GM19438 (cell line): ENCODE measurements around the gene SMC1B.
A peak's percentile ranks its signal among the peaks of the same experiment; 100 is the strongest.
"Not testable (repeated sequence)": the region's sequence is repeated elsewhere in the genome, so short reads cannot be mapped to it uniquely, and the experiment has no call there.

Experiments used
- ATAC-seq: cut with Tn5 transposase; IDR thresholded peaks from one replicate; pipeline ENCODE4 v1.9.1; 2021; ENCODE audit warnings: low read depth; ENCODE audit not compliant: unreplicated experiment

The SMC1B gene

DNA sequence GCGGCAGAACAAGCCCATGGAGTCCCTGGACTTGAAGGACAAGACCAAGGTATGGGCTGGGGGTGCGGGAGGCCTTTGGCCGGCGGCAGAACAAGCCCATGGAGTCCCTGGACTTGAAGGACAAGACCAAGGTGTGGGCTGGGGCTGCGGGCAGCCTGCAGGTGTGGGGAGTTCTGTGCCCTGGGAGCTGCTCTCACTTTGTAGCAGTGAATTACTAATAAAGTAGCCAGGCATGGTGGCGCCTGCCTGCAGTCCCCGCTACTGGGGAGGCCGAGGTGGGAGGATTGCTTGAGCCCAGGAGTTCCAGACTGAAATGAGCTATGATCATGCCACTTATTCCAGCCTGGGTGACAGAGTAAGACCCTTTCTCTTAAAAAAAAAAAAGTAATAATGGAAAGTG is 85.1 kb downstream of the SMC1B start:
- ATAC-seq: not testable (repeated sequence)

DNA sequence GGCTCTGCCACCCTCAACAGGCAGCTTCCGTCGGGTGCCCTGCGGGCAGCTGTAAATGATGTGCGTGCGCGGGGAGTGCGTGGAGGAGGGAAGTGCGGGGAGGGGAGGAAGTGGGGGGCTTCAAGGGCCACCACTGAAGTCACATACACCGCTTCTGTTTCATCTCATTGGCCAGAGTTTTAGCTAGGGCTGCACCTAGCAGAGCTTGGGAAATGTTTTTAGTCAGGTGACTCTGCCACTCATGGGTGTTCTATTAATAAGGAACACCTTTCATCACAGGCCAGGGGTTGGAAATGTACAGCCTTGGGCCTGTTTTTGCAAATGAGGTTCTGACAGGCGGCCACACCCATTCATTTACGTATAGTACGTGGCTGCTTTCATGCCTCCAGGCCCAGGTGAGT is 89.1 kb downstream of the SMC1B start:
- no peak for ATAC-seq

DNA sequence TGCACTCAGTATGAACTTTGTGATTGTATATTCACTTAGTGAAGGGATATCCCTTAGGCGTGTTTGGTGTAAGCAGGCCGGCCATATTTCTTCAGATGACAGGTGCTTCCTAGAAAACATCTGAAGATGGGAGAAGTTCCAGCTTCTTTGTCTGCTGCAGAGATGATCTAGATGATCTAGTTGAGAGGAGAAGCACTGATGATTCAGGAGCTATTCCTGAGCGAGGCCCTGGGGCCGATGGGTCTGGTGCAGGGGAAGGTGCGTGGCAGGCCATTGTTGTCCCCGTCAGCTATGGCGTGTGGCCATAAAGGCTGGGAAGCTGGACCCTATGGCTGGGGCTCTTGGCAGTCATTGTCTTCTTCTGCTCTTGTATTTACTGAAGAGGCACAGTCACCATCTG is 89.7 kb downstream of the SMC1B start:
- no peak for ATAC-seq

DNA sequence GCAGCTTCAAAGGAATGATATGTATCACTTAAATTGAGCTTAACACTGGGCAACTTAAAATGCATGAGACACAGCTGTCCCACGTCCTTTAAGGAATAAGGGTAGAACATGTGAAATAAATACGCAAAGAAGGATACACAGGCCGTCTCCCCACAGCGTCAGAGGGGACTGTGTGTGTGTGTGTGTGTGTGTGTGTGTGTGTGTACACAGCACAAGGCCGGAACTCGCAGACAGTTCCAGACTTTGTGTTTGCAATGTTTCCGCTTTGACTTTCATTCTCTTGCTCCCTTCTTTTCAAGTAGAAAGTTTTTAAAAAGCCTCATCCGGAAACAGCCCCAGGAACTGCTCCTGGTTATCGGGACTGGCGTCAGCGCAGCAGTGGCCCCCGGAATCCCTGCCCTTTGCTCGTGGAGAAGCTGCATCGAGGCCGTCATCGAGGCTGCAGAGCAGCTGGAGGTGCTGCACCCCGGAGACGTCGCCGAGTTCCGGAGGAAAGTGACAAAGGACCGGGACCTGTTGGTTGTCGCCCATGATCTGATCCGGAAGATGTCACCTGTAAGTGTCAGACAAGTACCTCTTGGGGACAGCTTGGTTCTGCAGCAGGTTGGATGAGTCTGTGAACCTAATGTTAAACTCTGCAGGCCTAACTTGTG is 90.4 kb downstream of the SMC1B start:
- no peak for ATAC-seq

DNA sequence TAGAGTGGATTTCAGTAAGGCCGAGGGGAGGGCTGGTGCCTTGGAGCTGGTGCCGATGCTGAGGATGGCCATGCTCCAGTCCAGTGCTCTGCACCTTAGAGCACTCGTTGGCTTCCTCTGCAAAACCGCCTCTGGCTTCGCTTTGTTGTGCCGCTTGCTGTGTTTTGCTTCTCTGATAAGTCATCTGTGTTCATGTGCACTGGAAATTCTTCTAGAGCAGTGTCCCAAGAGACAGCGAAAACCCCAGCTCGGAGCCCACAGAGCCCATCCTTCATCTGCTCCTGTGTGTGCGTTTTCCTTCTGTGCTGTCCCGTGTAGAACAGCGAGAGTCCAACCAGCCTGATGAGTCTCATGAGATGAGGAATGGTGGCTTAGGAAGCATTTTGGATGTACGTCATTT is 91.6 kb downstream of the SMC1B start:
- no peak for ATAC-seq

DNA sequence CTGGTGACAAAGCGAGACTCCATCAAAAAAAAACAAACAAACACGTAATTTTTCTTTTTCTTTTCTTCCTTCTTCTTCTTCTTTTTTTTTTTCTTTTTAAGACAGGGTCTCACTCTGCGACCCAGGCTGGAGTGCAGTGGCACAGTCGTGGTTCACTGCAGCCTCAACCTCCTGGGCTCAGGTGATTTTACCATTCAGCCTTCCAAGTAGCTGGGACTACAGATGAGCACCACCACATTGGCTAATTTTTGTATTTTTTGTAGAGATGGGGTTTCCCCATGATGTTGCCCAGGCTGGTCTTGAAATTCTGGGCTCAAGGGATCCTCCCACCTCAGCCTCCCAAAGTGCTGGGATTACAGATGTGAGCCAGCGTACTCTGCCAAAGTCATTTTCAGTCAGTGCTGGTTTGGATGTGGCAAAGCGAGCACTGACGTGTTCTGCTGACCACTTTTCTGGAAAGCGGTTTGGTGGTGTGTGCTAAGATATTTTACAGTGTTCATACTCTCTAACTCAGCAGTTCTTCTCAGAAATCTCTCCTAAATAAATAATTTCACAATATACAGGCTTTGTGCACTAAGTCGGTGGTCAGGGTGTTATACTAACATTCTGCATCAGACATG is 92.9 kb downstream of the SMC1B start:
- ATAC-seq: no peak

DNA sequence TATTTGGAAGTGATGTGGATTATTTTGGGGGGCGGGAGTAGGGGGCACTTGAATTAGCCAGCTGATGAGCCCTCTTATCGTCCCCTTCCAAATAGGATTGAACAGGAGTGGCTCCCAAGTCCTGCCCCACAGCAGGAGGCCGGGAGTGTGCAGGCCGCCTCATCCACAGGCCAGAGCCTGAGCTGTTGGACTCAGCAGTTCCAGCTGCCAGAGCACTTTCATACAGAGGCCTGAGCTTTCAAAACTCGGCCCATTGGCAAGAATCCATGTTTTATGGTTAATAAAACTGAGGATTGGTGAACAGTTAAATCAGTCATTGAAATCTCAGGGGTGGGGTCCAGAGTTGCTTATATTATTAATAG is 94.1 kb downstream of the SMC1B start:
- no peak for ATAC-seq

DNA sequence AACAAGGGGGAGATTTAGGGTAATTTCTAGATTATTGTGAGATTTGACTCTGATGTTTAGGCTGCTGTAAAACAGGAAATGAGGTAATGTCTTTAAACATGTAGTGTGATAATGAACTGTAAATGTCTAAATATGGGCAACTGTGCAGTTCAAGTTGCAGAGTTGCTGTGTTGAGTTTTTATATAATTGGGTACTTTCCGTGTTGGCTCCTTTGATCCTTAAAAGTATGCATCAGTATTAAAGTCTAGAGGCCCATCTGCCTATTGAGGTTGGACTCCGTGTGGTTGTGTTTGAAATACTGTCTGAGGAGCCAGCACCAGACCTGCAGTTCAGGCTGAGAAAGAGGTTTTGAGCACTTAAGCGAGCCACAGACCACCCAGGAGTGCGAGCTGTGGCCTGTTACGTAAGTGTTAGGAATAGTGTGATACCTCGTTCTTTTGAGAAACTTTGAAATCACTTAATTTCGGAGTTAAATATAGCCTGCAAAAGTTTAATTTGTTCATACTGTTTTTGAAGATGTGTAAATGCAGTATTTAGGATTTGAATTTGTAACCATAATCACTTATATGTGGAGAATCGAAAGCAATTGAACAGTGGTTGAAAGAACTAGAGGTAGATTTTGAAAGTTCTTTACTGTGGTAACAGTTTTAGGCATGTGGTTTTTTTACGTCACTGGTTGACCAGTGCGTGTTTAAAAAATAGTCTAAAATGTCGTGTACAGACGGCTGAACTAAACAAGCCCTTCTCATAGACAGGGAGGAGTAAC is 94.7 kb downstream of the SMC1B start:
- no peak for ATAC-seq

DNA sequence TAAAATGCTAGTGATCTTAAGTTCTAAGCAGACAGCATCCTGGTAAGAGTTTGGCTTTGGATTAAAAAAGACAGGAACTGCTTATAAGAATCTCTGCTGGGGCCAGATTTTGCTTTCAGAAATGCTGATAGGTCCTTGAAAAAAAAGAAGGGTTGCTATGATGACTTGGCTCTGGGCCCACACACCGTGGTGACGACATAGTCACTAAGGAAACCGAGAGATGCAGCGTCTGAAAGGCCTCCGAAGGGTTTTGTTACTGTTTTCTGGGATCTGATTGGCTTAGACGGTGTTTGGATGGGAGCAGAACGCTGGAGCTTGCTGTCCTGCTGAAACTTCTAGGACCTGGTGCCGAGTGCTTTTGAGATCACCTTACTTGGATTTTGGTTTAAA is 95.2 kb downstream of the SMC1B start:
- no peak for ATAC-seq

DNA sequence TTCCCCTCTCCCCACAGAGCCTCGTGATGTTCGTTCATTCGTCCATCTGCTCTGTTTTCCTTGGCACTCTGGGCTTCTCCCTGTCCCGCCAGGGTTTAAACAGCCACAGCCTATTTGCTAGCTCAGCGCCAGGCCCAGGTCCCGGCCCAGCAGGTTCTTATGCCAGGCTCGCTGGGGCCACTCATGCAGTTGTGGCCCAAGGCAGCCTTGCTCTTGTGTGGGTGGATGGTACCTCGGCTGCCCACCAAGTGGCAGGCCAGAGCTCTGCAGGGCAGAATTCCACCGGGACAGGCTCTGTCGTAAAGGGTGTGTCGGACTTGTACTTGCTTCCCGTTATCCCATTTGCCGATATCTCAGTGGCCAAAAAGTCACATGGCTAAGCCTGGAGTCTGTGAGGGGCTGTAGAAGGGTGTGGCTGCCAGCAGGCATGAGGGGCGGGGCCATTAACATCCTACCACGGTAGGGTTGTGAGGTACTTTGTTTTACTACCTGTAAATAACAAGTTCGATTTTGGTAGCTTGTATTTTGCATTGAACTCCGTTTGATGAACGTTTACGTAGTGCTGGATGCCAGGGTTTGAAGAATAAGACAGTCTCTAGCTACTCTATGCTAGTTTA is 95.7 kb downstream of the SMC1B start:
- no peak for ATAC-seq

DNA sequence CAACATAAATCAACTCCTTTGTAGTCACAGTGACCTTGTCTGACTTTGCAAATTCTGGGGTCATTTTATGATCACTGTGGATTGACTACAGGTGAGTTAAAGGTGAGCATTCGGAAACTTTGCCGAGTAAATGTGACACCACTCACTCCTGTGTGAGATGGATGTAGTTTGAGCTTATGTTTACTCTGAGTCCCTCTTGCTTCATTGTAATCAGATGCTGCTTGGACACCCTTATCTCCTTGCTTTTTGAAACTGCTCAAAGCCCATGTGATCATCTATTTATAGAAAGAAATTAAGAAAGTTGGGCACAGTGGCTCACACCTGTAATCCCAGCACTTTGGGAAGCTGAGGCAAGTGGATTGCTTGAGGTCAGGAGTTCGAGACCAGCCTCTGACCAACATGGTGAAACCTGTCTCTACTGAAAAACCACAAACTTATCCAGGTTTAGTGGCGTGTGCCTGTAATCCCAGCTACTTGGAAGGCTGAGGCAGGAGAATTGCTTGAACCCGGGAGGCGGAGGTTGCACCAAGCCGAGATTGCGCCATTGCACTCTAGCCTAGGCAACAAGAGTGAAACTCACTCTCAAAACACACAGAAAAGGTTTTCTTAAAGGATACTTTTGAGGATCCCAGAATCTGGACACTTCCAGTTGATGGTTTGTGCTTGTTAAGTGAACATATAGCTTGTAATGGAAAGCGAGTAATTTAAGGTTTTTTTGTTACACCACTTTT is 96.4 kb downstream of the SMC1B start:
- no peak for ATAC-seq

DNA sequence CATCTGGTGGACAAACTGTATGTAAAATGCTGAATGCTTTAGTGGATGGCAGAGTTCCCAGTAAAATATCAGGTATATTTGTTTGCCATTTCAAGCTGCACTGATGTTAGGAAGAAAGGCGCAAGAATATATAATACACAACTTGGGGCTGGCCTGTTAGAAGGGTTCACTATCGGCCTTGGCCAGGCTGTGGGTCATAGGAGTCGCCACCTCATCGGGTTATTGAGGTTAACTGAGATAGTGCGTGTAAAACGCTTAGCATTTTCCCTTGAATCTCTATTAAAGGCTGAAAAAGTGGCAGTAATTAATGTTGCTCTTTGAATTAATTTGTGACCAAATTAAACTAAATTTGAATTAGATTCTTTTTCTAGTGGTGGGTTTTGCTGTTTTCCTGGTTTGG is 98.6 kb downstream of the SMC1B start:
- no peak for ATAC-seq

DNA sequence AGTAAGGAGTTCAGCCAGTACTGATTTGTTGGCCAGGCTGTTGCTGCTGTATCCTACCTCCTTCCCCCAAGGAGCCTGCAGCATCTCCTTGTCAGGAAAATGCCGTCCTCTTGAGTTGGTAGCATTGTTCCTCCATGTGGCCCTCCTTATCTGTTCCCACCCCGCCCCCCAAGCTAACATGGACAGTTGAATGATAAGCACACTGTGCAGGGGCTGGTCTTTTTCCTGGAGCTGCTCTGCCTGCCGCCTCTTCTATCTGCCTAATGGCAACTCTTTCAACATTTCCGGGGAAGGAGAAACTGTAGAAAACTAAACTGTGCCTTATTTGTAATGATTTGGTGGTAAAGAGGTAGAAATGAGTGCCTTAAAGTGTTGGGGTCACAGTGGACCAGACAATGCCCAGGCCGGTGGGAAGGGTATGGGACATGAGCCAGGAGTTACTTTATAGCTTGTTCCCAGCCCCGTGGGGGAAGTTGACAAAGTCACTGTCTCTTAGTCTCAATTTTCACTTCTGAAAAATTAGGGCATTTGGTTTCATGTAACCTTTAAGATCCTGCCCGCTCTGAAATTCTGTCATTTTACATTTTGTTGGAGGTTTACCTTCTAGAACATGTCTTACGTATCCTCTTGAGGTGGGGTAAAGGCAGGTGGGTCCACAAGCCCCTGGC is 99.2 kb downstream of the SMC1B start:
- no peak for ATAC-seq

DNA sequence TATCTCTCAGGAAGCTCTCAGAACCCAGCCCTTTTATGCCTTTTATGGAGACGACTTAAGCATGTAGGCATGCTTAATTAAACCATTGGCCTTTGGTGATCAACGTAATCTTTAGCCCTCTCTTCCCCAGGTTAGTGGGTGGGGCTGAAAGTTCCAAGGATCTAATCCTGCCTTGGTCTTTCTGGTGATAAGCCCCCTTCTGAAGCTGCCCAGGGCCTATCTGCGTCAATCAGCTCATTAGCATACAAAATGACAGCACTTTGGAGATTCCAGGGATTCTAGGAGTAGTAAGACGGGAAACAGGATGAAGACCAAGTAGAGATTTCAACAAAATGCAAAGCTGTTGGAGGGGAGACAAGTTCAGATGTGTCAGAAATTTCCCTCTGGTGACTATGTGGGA is 100.5 kb downstream of the SMC1B start:
- ATAC-seq: no peak

DNA sequence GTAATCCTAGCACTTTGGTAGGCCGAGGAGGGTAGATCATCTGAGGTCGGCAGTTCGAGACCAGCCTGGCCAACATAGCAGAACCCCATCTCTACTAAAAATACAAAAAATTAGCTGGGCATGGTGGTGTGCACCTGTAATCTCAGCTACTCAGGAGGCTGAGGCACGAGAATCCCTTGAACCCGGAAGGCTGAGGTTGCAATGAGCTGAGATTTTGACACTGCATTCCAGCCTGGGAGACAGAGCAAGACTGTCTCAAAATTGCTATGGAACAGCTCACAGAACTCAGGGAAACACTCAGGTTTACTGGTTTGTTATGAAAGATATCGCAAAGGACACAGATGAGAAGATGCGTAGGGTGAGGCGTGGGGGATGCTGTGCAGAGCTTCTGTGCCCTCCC is 101.0 kb downstream of the SMC1B start:
- no peak for ATAC-seq

DNA sequence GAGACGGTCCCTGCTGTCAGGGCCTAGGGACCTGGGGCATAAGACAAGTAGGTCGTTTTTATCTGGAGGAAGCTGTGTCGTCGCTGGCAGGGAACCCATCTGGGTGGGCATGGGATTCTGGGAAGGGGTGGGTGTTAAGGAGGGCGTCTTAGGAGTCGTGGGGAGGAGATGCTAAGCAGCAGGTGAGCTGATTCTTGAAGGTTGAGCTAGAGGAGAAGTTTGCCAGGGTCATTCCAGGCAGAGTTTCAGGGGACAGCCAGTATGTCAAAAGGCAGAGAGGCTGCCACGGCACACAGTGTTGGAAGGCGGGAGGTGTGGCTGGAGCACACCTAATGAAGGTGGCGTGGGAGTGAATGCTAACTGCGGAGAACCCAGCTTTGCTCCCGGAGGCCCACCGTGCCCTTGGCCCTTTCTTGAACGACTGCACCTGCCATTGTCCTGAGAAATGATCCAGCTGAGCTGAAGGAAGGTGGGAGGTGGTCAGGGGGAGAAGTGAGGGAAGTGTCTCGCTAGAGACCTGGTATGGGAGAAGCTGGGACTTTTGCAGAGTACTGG is 102.3 kb downstream of the SMC1B start:
- no peak for ATAC-seq

DNA sequence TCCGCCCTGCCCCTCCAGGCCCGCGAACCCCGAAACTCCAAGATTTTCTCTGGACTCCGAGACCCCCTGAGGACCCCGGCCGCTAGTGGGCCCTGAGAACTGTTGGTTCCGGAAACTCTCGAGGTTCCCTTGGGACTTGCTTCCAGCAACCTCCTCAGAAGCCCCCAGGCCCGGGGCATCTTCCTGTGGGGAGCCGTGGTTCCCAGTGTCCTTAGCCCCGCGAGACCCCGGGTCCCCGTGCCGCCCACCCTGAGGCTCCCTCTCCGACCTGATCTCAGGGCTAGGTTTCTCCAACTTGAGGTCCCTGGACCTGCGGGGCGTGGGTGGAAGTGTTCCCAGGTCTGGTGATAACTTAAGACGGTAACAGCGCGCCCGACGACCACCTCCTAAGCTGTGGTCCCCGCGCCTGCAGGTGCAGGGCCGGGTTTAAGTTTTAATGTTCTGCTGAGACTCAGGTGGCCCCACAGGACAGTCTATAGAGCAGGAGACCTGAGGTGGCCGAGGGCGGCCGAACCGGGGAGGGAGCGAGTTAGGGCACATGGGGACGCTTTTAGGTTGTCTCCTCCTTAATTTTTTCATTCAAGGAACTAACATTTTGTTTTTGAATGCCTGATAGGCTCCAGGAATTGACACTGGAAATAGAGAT is 102.9 kb downstream of the SMC1B start:
- no peak for ATAC-seq

DNA sequence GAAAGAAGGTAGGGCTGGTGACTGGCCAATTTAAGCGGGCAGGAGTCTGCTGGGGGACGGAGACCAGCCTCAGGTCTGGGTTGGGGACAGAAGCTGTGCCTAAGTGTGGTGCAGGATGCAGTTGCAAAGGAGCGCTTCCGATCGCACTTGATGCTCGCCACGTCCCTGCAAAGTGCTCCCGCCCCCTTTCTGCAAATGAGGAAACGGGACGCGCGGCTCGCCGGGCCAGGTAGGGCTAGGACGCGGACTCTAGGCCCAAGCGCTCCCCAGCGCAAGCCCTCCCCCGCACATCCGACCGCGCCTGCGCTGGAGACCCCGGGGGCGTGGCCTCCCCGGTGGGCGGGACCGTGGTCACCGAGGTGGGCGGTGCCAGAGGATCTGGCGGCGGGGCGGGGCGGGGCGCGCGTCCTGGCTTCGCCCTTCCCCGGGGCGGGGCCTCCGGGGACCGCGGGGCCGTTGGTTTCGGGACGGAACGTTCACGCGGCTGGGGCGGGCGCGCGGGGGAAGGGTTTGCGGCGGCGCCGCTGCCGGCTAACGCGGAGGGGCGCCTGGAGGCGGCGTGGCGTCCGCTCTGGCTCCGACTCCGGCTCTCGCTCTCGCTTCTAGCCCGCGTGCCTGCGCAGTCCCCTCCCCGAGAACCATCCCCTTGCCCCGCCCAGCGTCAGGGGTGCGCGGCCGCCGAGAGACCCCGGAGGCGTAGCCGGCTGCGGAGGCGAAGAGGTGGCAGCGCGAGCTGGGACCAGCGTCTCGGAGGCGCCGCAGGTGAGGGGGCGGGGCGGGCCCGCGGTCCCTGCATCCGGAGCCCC is 103.8 kb downstream of the SMC1B start, which contains the start of gene FAM118A:
TSS of gene FAM118A (plus strand) at position 513 of the 806 bp plus-strand sequence. CDS start 12,446 bp downstream, outside the sequence.
- ATAC-seq: peak; percentile 71

DNA sequence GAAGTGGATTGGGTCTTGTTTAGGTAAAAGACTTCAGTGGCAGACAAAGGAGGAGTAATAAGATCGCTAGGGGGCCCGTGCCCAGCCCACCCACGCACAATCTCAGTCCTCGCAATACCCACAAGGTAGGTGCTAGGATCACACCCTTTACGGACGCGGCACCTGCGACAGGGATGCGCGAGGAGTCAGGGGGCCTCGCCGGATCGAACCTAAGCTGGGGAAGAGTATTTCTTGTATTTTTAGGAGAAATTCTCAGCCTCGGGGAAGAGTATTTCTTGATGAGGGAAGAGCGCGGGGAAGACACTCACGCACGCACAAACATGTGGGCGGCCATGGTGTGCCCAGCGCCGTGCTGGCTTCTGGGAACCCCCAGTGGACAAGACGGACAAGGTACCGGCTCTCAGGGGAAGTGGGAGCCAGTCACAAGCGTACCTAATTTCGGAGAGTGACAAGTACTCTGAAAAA is 104.4 kb downstream of the SMC1B start:
- no peak for ATAC-seq
